Mammary epithelial cell (primary cell): ENCODE measurements around the gene PDIA5.

Experiments used
- EZH2 ChIP-seq: IDR thresholded peaks from 2 replicates; pipeline ENCODE4 v1.6.1; 2012; ENCODE audit warnings: low read length, inconsistent platforms, borderline replicate concordance
- TF ChIP-seq, protein P1 (sequence below), 2 donors: IDR thresholded peaks in 1 of 2; conservative IDR thresholded peaks in 1 of 2; 2 replicates each; pipeline ENCODE4 v1.5.1; 2011 to 2012; ENCODE audit warnings: inconsistent platforms in 2 of 2, low read length in 2 of 2, mild to moderate bottlenecking in 2 of 2, control low read depth in 1 of 2, low read depth in 1 of 2; ENCODE audit not compliant: insufficient read depth in 1 of 2; ENCODE audit errors: extremely low read depth in 1 of 2

GRCh38 chr3:123058505-123058904 is 8.3 kb upstream of the PDIA5 start:
- TF ChIP-seq, protein P1, sequence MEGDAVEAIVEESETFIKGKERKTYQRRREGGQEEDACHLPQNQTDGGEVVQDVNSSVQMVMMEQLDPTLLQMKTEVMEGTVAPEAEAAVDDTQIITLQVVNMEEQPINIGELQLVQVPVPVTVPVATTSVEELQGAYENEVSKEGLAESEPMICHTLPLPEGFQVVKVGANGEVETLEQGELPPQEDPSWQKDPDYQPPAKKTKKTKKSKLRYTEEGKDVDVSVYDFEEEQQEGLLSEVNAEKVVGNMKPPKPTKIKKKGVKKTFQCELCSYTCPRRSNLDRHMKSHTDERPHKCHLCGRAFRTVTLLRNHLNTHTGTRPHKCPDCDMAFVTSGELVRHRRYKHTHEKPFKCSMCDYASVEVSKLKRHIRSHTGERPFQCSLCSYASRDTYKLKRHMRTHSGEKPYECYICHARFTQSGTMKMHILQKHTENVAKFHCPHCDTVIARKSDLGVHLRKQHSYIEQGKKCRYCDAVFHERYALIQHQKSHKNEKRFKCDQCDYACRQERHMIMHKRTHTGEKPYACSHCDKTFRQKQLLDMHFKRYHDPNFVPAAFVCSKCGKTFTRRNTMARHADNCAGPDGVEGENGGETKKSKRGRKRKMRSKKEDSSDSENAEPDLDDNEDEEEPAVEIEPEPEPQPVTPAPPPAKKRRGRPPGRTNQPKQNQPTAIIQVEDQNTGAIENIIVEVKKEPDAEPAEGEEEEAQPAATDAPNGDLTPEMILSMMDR (conservative IDR thresholded peaks at IDR 0.05 in 1 of 2, IDR thresholded peaks at IDR 0.05 in 1 of 2; ENCODE audit: extremely low read depth in 1 of 2, insufficient read depth in 1 of 2, low read depth in 1 of 2, low read length in 2 of 2): no peak
- no peak for TF ChIP-seq EZH2
